K562 (cell line): ENCODE data around the gene IRF9. TPM values are rescaled to one million over a fixed set of nuclear protein-coding genes. Genes with fewer than 3 reads are reported as not detected.

Experiments
- ARID4B ChIP-seq: sonication (generic); formaldehyde crosslinking; IDR thresholded peaks from 2 replicates; pipeline ENCODE4 v1.8.0; 2022; ENCODE audit warnings: mild to moderate bottlenecking, missing genetic modification reagents
- BHLHE40 ChIP-seq: IDR thresholded peaks from 2 replicates; pipeline ENCODE4 v1.6.1; 2011; ENCODE audit warnings: low read length, improper control_type of control experiment
- CREM ChIP-seq: IDR thresholded peaks from 2 replicates; pipeline ENCODE4 v1.6.1; 2014; ENCODE audit warnings: antibody characterized with exemption, low read depth
- CXXC5 ChIP-seq: fragments of 250-450 bp; sonication (Bioruptor Pico); IDR thresholded peaks from 2 replicates; pipeline ENCODE4 v1.8.0; 2022; ENCODE audit warnings: inconsistent platforms, mild to moderate bottlenecking, moderate library complexity
- ETV1 ChIP-seq: fragments of 450-650 bp; conservative IDR thresholded peaks from 2 replicates; pipeline ENCODE4 v1.6.1; 2016; ENCODE audit warnings: missing genetic modification characterization, control low read depth, low read depth, missing compliant biosample characterization
- ILF3 ChIP-seq: fragments of 450-650 bp; IDR thresholded peaks from 2 replicates; pipeline ENCODE4 v1.6.1; 2018; ENCODE audit warnings: antibody characterized with exemption, mild to moderate bottlenecking, moderate library complexity, borderline replicate concordance
- MYC ChIP-seq, 2 experiments: fragments of 250-450 bp in 1 of 2; sonication (Bioruptor Pico) in 1 of 2; IDR thresholded peaks; 2 replicates each; pipeline versions ENCODE4 v1.5.1 to v1.6.1; 2012 to 2021; ENCODE audit warnings: low read depth in 2 of 2, borderline replicate concordance in 1 of 2, improper control_type of control experiment in 1 of 2, low read length in 1 of 2, mild to moderate bottlenecking in 1 of 2, moderate library complexity in 1 of 2
- NFRKB ChIP-seq: fragments of 450-650 bp; IDR thresholded peaks from 2 replicates; pipeline ENCODE4 v1.6.1; 2016; ENCODE audit warnings: low read depth
- SIX5 ChIP-seq, 2 experiments: IDR thresholded peaks; 2 replicates each; pipeline ENCODE4 v1.6.1; 2011; ENCODE audit warnings: low read length in 2 of 2, borderline replicate concordance in 1 of 2, low read depth in 1 of 2, mild to moderate bottlenecking in 1 of 2, moderate library complexity in 1 of 2; ENCODE audit not compliant: insufficient read depth in 1 of 2
- SMAD4 ChIP-seq: fragments of 250-450 bp; sonication (Bioruptor Pico); conservative IDR thresholded peaks from 2 replicates; pipeline ENCODE4 v1.8.0; 2021; ENCODE audit warnings: inconsistent platforms, mild to moderate bottlenecking, moderate library complexity
- SP1 ChIP-seq: sonication (generic); formaldehyde crosslinking; IDR thresholded peaks from 2 replicates; pipeline ENCODE4 v1.8.1; 2022; ENCODE audit warnings: mild to moderate bottlenecking, missing genetic modification reagents
- SP2 ChIP-seq: IDR thresholded peaks from 2 replicates; pipeline ENCODE4 v1.6.1; 2011; ENCODE audit warnings: mild to moderate bottlenecking, low read depth, low read length, moderate library complexity; ENCODE audit not compliant: poor library complexity, severe bottlenecking; ENCODE audit errors: extremely low read depth
- TAF9B ChIP-seq: fragments of 450-650 bp; IDR thresholded peaks from 2 replicates; pipeline ENCODE4 v1.6.1; 2018; ENCODE audit warnings: mild to moderate bottlenecking; ENCODE audit not compliant: partially characterized antibody
- ZBTB11 ChIP-seq, 3 experiments: fragments of 200-800 bp in 1 of 3; fragments of 250-450 bp in 1 of 3; fragments of 450-650 bp in 1 of 3; sonication (Bioruptor Pico) in 1 of 3; sonication (Bioruptor generic) in 1 of 3; formaldehyde crosslinking in 1 of 3; IDR thresholded peaks; 2 replicates each; pipeline versions ENCODE4 v1.6.1 to v1.8.0; 2016 to 2022; ENCODE audit warnings: mild to moderate bottlenecking in 2 of 3, missing genetic modification characterization in 2 of 3, missing compliant biosample characterization in 1 of 3, moderate library complexity in 1 of 3
- ZNF583 ChIP-seq: fragments of 250-450 bp; sonication (Bioruptor Pico); IDR thresholded peaks from 2 replicates; pipeline ENCODE4 v1.4.0; 2020
- polyA plus RNA-seq, 8 experiments: library from polyadenylated mRNA; depleted of rRNA in 4 of 8; stranded (reverse) in 5 of 8; unstranded in 3 of 8; fragments of >200 nt; fragmentation: Nextera tagmentation in 2 of 8; fragmentation: Illumina TruSeq in 1 of 8; extraction: Ambion mirVana in 2 of 8; extraction: Trizol in 1 of 8; gene quantifications; 2 replicates each; pipeline versions ENCODE4 v1.2.1 to v1.2.3, GENCODE V29; 2011 to 2014; ENCODE audit warnings: inconsistent platforms in 1 of 8, missing spikeins in 1 of 8
- total RNA-seq, 7 experiments: library from RNA; depleted of rRNA in 6 of 7; stranded (reverse); fragments of >200 nt in 6 of 7; fragmentation: Illumina TruSeq in 2 of 7; extraction: Trizol in 2 of 7; gene quantifications; 2 replicates each; pipeline versions ENCODE4 v1.2.1 to v1.2.3, GENCODE V29; 2011 to 2021; ENCODE audit warnings: low replicate concordance in 1 of 7

Gene IRF9
- total and polyA plus RNA-seq, 9 of the 15 experiments (the other 6 are each of a cell fraction or from before 2014, with no cell fraction given) = 0.79 to 14.8 (median 6.1) TPM

- TF ChIP-seq ZBTB11 (CRISPR knock-in tag; IDR thresholded peaks at IDR 0.05) = peak in 1 of 3 experiments; percentile 75; a peak in 2 of 6 replicates
- TF ChIP-seq ETV1 (tag) = peak; percentile 12; the same call in 1 of the 2 replicates
- TF ChIP-seq ILF3 = peak; percentile 77; the same call in 1 of the 2 replicates
- TF ChIP-seq CXXC5 (CRISPR knock-in tag) = peak; percentile 59; the same call in 1 of the 2 replicates
- peak; percentile 62 for TF ChIP-seq TAF9B
- 0 out of 4 replicates have a peak, but pooled peaks of 1 of the 2 experiments have one; percentile 8 for TF ChIP-seq SIX5 (IDR thresholded peaks at IDR 0.05; ENCODE audit: borderline replicate concordance in 1 of 2, insufficient read depth in 1 of 2, low read depth in 1 of 2, low read length in 2 of 2)
- TF ChIP-seq CREM = peak; percentile 97
- peak; percentile 59; the same call in 1 of the 2 replicates for TF ChIP-seq ARID4B (CRISPR knock-in tag)
- TF ChIP-seq ZNF583 = no peak
- peak; percentile 84 for TF ChIP-seq SP2
- TF ChIP-seq SMAD4 (CRISPR knock-in tag) = peak; percentile 39; the same call in 1 of the 2 replicates
- peak; percentile 78 for TF ChIP-seq MYC (IDR thresholded peaks at IDR 0.05; ENCODE audit: low read depth, low read length)
- 0 out of 2 replicates have a peak, but pooled peaks have one; percentile 28 for TF ChIP-seq MYC (CRISPR knock-in tag; IDR thresholded peaks at IDR 0.05; ENCODE audit: borderline replicate concordance, low read depth)
- TF ChIP-seq SP1 (CRISPR knock-in tag) = peak; percentile 63
- TF ChIP-seq NFRKB = peak; percentile 61; the same call in 1 of the 2 replicates
- TF ChIP-seq BHLHE40 = peak; percentile 28; the same call in 1 of the 2 replicates
Measured at GRCh38 chr14:24215495-24216344, 54.7 kb downstream of the IRF9 start, which contains the start of gene MDP1 (continued).
